K562 (cell line): Measurements from ENCODE around the gene MTA1. TPM values are rescaled to one million over a fixed set of nuclear protein-coding genes. Genes with fewer than 3 reads are reported as not detected.

Experiments
- ATAC-seq: fragments of 200-7000 bp; cut with Tn5 transposase; 3 replicates; pipeline ENCODE4 v1.9.1; 2020; ENCODE audit warnings: moderate library complexity
- BruUV-seq: library from RNA; stranded (reverse); fragments of 400-500 nt; replicated peaks from 2 replicates; lab custom pipeline; 2021; lab: Mats Ljungman, UMichigan
- CTCF ChIA-PET: fragments of 300-600 bp; formaldehyde crosslinking; extraction: SDS; loops from one replicate; lab custom pipeline; 2021; ENCODE audit warnings: low intra/inter-chr PET ratio; lab: Yijun Ruan, JAX
- POLR2A ChIA-PET: fragments of 300-600, 350-650 bp; sonication (Branson Sonifier 250); formaldehyde crosslinking; extraction: SDS; loops from one replicate; lab custom pipeline; 2021; ENCODE audit warnings: antibody characterized with exemption, inconsistent platforms; lab: Yijun Ruan, JAX
- DNase-seq, 4 experiments: peaks; one replicate each; pipeline versions ENCODE4 v3.0.0 to v3.0.0-alpha.2; 2011 to 2018; ENCODE audit warnings: low spot score in 3 of 4, mixed read lengths in 3 of 4; ENCODE audit errors: extremely low read depth in 1 of 4
- FAIRE-seq: peaks from 2 replicates; lab custom pipeline; 2011; peaks lifted over from hg19 to GRCh38; lab: Jason Lieb, UNC
- H2AFZ ChIP-seq: 2 replicates; pipeline ENCODE4 v1.6.0; 2011; ENCODE audit warnings: low read depth, low read length, control low read depth, inconsistent platforms
- H3K27ac ChIP-seq: fragments of 200-600 bp; 3 replicates; pipeline ENCODE4 v1.8.0; 2011; ENCODE audit warnings: low read depth, mild to moderate bottlenecking, control low read depth, inconsistent platforms, low read length, moderate library complexity, mixed read lengths; ENCODE audit errors: extremely low read depth
- H3K27me3 ChIP-seq, 2 experiments: fragments of 300-600 bp in 1 of 2; 2 replicates in 1 of 2; 3 replicates in 1 of 2; pipeline versions ENCODE4 v1.6.0 to v1.8.0; 2011; ENCODE audit warnings: inconsistent platforms in 2 of 2, low read length in 2 of 2, mild to moderate bottlenecking in 1 of 2, mixed read lengths in 1 of 2, moderate library complexity in 1 of 2; ENCODE audit not compliant: control insufficient read depth in 2 of 2, insufficient read depth in 2 of 2
- H3K36me3 ChIP-seq: fragments of 300-600 bp; 3 replicates; pipeline ENCODE4 v1.8.0; 2011; ENCODE audit warnings: mild to moderate bottlenecking, low read length, inconsistent platforms; ENCODE audit not compliant: control insufficient read depth, insufficient read depth
- H3K4me1 ChIP-seq, 2 experiments: fragments of 200-600 bp in 1 of 2; replicated peaks in 1 of 2; 2 replicates in 1 of 2; 3 replicates in 1 of 2; pipeline versions ENCODE4 v1.5.1 to v1.8.0; 2011; ENCODE audit warnings: inconsistent platforms in 2 of 2, low read length in 2 of 2, mild to moderate bottlenecking in 1 of 2, mixed read lengths in 1 of 2, moderate library complexity in 1 of 2; ENCODE audit not compliant: control insufficient read depth in 2 of 2, insufficient read depth in 2 of 2
- H3K4me2 ChIP-seq: 2 replicates; pipeline ENCODE4 v1.6.1; 2011; ENCODE audit warnings: low read length, control low read depth, inconsistent platforms, mixed read lengths; ENCODE audit not compliant: insufficient read depth
- H3K4me3 ChIP-seq: fragments of 200-600 bp; sonication (generic), shearing (Covaris generic); 2 replicates; pipeline ENCODE4 v1.5.1; 2016; ENCODE audit warnings: control low read depth, inconsistent platforms
- H3K79me2 ChIP-seq: fragments of 200-600 bp; 3 replicates; pipeline ENCODE4 v1.8.0; 2011; ENCODE audit warnings: low read length, inconsistent platforms; ENCODE audit not compliant: control insufficient read depth, insufficient read depth
- H3K9ac ChIP-seq, 2 experiments: 2 replicates each; pipeline versions ENCODE4 v1.6.0 to v1.6.1; 2011; ENCODE audit warnings: low read depth in 2 of 2, low read length in 2 of 2, control low read depth in 1 of 2, inconsistent platforms in 1 of 2, mild to moderate bottlenecking in 1 of 2, mixed read lengths in 1 of 2; ENCODE audit not compliant: insufficient read depth in 1 of 2
- H3K9me1 ChIP-seq: one replicate; pipeline ENCODE4 v1.6.0; 2011; ENCODE audit warnings: inconsistent platforms, mild to moderate bottlenecking, low read length, moderate library complexity; ENCODE audit not compliant: control insufficient read depth, insufficient read depth
- H3K9me3 ChIP-seq: replicated peaks from 2 replicates; pipeline ENCODE4 v1.5.1; 2011; ENCODE audit warnings: low read depth, low read length, inconsistent platforms; ENCODE audit not compliant: control insufficient read depth, insufficient read depth
- H4K20me1 ChIP-seq: replicated peaks from 2 replicates; pipeline ENCODE4 v1.6.1; 2011; ENCODE audit warnings: low read length, inconsistent platforms, mixed read lengths; ENCODE audit not compliant: control insufficient read depth, insufficient read depth
- ADNP ChIP-seq: fragments of 200-800 bp; sonication (Bioruptor generic); IDR thresholded peaks from 2 replicates; pipeline ENCODE4 v1.6.1; 2016; ENCODE audit warnings: missing genetic modification characterization, missing compliant biosample characterization
- FOXJ2 ChIP-seq: fragments of 200-800 bp; sonication (Bioruptor generic); IDR thresholded peaks from 2 replicates; pipeline ENCODE4 v1.6.1; 2016; ENCODE audit warnings: missing genetic modification characterization, missing compliant biosample characterization
- POLR2G ChIP-seq: fragments of 200-400 bp; formaldehyde crosslinking; IDR thresholded peaks from 2 replicates; pipeline ENCODE4 v1.6.1; 2017; ENCODE audit warnings: low read depth, mild to moderate bottlenecking, antibody characterized with exemption, low read length, moderate library complexity
- SMARCE1 ChIP-seq: fragments of 450-650 bp; IDR thresholded peaks from 2 replicates; pipeline ENCODE4 v1.7.1; 2016; ENCODE audit warnings: mild to moderate bottlenecking
- WGBS: fragments of 100-300 bp; shearing (Covaris generic); methylation state at CpG from one replicate; pipeline ENCODE4 v1.1.6; 2016; ENCODE audit warnings: low coverage, mixed read lengths; ENCODE audit not compliant: insufficient coverage; ENCODE audit errors: missing lambda C conversion rate; 5-methylcytosine and 5-hydroxymethylcytosine counted together
- in situ Hi-C: fragments of 300-500 bp; cut with MboI; formaldehyde crosslinking; loops from 4 replicates; pipeline ENCODE4 v1.15.0; 2018; ENCODE audit warnings: inconsistent platforms, mixed read lengths
- intact Hi-C: fragments of 100-400 bp; cut with micrococcal nuclease; formaldehyde crosslinking; loops from 2 replicates; pipeline ENCODE4 v1.14.2; 2022
- polyA plus RNA-seq, 8 experiments: library from polyadenylated mRNA; depleted of rRNA in 4 of 8; stranded (reverse) in 5 of 8; unstranded in 3 of 8; fragments of >200 nt; fragmentation: Nextera tagmentation in 2 of 8; fragmentation: Illumina TruSeq in 1 of 8; extraction: Ambion mirVana in 2 of 8; extraction: Trizol in 1 of 8; gene quantifications; 2 replicates each; pipeline versions ENCODE4 v1.2.1 to v1.2.3, GENCODE V29; 2011 to 2014; ENCODE audit warnings: inconsistent platforms in 1 of 8, missing spikeins in 1 of 8
- total RNA-seq, 7 experiments: library from RNA; depleted of rRNA in 6 of 7; stranded (reverse); fragments of >200 nt in 6 of 7; fragmentation: Illumina TruSeq in 2 of 7; extraction: Trizol in 2 of 7; gene quantifications; 2 replicates each; pipeline versions ENCODE4 v1.2.1 to v1.2.3, GENCODE V29; 2011 to 2021; ENCODE audit warnings: low replicate concordance in 1 of 7
- TF ChIP-seq, protein P1 (sequence below): fragments of 250-450 bp; sonication (Bioruptor Pico); IDR thresholded peaks from 2 replicates; pipeline ENCODE4 v1.5.0; 2021

The MTA1 gene
- total and polyA plus RNA-seq, 9 of the 15 experiments (the other 6 are each of a cell fraction or from before 2014, with no cell fraction given): 0.13 to 118 (median 32.3) TPM

DNA sequence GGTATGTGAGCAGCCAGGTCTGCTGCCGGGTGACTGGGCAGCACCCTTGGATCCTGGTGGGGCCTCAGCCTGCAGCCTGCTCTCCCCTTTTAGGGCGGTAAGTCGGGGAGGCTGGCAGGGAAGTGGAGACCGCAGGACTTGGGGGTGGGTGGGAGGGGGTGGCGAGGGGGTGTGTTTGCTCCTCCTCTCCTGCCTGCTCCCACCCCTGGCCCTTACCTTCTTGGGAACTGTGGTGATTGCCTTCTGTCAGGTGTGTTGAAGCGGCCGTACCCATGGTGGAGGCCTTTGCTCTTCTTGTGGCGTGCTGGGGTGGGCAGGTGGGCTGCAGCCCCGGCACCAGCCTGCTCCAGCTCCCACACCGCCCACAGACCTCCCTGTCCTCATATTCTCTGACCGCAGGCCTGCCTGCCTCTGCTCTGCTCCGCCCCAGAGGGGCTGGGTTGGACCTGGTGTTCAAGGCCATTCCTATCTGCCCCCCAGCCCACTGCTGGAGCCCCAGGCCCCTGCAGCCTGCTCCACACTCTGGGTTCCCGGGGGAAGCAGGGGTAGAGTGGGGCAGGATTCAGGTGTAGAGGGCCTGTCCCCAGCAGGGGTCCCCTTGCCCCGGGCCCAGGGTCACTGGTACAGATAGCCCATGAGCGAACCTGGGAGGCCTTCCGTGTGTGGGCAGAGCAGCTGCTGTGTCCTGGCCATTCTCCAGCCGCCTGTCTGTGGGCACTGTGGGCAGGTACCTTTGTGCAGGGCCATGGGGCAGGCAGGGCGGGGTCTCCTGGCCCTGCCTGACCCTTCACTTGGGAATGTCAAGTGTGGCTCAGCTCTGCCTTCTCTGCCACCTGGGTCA, 76.6 kb downstream of the MTA1 start:
- Histone ChIP-seq H3K4me2 (no peak overlapping the region), H3K4me1 (peaks cover 0 to 79% of the 10 kb centered on the region in 2 experiments; a peak in 3 of 5 replicates), H2AFZ (no peak overlapping the region), H3K4me3 (no peak overlapping the region), H3K9me1 (no peaks in the 10 kb centered on the region), H3K27me3 (no peaks in the 10 kb centered on the region), H4K20me1 (peaks cover 6% of the 10 kb centered on the region), H3K79me2 (peaks cover 5% of the 10 kb centered on the region; the same call in 2 of the 3 replicates), H3K36me3 (peaks cover 2% of the 10 kb centered on the region; the same call in 1 of the 3 replicates), H3K27ac (no peak overlapping the region), H3K9ac (no peak overlapping the region), H3K9me3 (no peaks in the 10 kb centered on the region)
- ChIA-PET POLR2A (no interaction called here), CTCF (no interaction called here)
- in situ Hi-C loops (no loop called here), intact Hi-C loops (no loop called here)
- TF ChIP-seq FOXJ2 (tag) (no peak), SMARCE1 (no peak), POLR2G (peak; percentile 36; the same call in 1 of the 2 replicates), ADNP (tag) (no peak)
- TF ChIP-seq, protein P1, sequence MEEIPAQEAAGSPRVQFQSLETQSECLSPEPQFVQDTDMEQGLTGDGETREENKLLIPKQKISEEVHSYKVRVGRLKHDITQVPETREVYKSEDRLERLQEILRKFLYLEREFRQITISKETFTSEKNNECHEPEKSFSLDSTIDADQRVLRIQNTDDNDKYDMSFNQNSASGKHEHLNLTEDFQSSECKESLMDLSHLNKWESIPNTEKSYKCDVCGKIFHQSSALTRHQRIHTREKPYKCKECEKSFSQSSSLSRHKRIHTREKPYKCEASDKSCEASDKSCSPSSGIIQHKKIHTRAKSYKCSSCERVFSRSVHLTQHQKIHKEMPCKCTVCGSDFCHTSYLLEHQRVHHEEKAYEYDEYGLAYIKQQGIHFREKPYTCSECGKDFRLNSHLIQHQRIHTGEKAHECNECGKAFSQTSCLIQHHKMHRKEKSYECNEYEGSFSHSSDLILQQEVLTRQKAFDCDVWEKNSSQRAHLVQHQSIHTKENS (CRISPR knock-in tag): no peak
- no peak for ATAC-seq
- 95% methylated on average over 5 of the region's 18 CpGs for WGBS
- DNase-seq: no peak
- no TSS peak for BruUV-seq
- no peak for FAIRE-seq
